SK-N-SH (cell line): ENCODE measurements around the gene FAT2. TPM values are rescaled to one million over a fixed set of nuclear protein-coding genes. Genes with fewer than 3 reads are reported as not detected.

Experiments used
- CTCF ChIA-PET: fragments of 300-600, 350-600 bp; formaldehyde crosslinking; extraction: SDS; loops from one replicate; lab custom pipeline; 2021; lab: Yijun Ruan, JAX
- POLR2A ChIA-PET: fragments of 350-600 bp; sonication (Branson Sonifier 250); formaldehyde crosslinking; extraction: SDS; loops from one replicate; lab custom pipeline; 2020; ENCODE audit warnings: antibody characterized with exemption, inconsistent platforms; lab: Yijun Ruan, JAX
- DNase-seq: peaks from one replicate; pipeline ENCODE4 v3.0.0; 2012
- H2AFZ ChIP-seq: fragments of 200-600 bp; sonication (generic); 2 replicates; pipeline ENCODE4 v1.8.1; 2016; ENCODE audit warnings: antibody characterized with exemption, mild to moderate bottlenecking, low read depth
- H3F3A ChIP-seq: fragments of 200-600 bp; sonication (generic); replicated peaks from 2 replicates; pipeline ENCODE3; 2016; ENCODE audit warnings: antibody characterized with exemption, mild to moderate bottlenecking; ENCODE audit not compliant: insufficient read depth
- H3K27ac ChIP-seq, 2 experiments: fragments of 200-500 bp in 1 of 2; fragments of 200-600 bp in 1 of 2; sonication (Bioruptor generic) in 1 of 2; sonication (generic), shearing (Covaris generic) in 1 of 2; 2 replicates each; pipeline versions ENCODE4 v1.5.1 to v1.6.1; 2014 to 2016; ENCODE audit warnings: low read depth in 2 of 2, inconsistent platforms in 1 of 2, low read length in 1 of 2, mild to moderate bottlenecking in 1 of 2, mixed read lengths in 1 of 2
- H3K27me3 ChIP-seq: fragments of 200-600 bp; sonication (generic), shearing (Covaris generic); 2 replicates; pipeline ENCODE4 v1.6.1; 2016; ENCODE audit warnings: mixed run types; ENCODE audit not compliant: insufficient read depth
- H3K36me3 ChIP-seq, 2 experiments: fragments of 200-500 bp in 1 of 2; fragments of 200-600 bp in 1 of 2; sonication (Bioruptor generic) in 1 of 2; sonication (generic) in 1 of 2; replicated peaks in 1 of 2; 2 replicates each; pipeline versions ENCODE3 to v1.5.1; 2014 to 2016; ENCODE audit warnings: low read length in 1 of 2, mild to moderate bottlenecking in 1 of 2; ENCODE audit not compliant: insufficient read depth in 2 of 2, control insufficient read depth in 1 of 2
- H3K4me1 ChIP-seq, 2 experiments: fragments of 200-500 bp in 1 of 2; fragments of 200-600 bp in 1 of 2; sonication (Bioruptor generic) in 1 of 2; sonication (generic), shearing (Covaris generic) in 1 of 2; 2 replicates each; pipeline versions ENCODE4 v1.5.1 to v1.6.1; 2014 to 2016; ENCODE audit warnings: low read depth in 1 of 2, low read length in 1 of 2, mixed run types in 1 of 2; ENCODE audit not compliant: insufficient read depth in 2 of 2, control insufficient read depth in 1 of 2
- H3K4me2 ChIP-seq: fragments of 200-600 bp; sonication (generic), shearing (Covaris generic); 2 replicates; pipeline ENCODE4 v1.6.1; 2017; ENCODE audit warnings: mixed run types
- H3K4me3 ChIP-seq, 2 experiments: fragments of 200-500 bp in 1 of 2; fragments of 200-600 bp in 1 of 2; sonication (Bioruptor generic) in 1 of 2; sonication (generic), shearing (Covaris generic) in 1 of 2; 2 replicates each; pipeline versions ENCODE4 v1.5.1 to v1.8.1; 2014 to 2016; ENCODE audit warnings: low read depth in 2 of 2, inconsistent platforms in 1 of 2, low read length in 1 of 2, mild to moderate bottlenecking in 1 of 2, mixed read lengths in 1 of 2, moderate library complexity in 1 of 2
- H3K79me2 ChIP-seq: fragments of 200-600 bp; sonication (generic); 2 replicates; pipeline ENCODE4 v1.8.1; 2017; ENCODE audit warnings: mild to moderate bottlenecking; ENCODE audit not compliant: insufficient read depth
- H3K9ac ChIP-seq: fragments of 200-600 bp; sonication (generic); 2 replicates; pipeline ENCODE4 v1.6.1; 2017; ENCODE audit warnings: mixed run types
- H3K9me2 ChIP-seq: fragments of 200-600 bp; sonication (generic); 2 replicates; pipeline ENCODE4 v1.6.1; 2017; ENCODE audit warnings: mixed run types
- H3K9me3 ChIP-seq: fragments of 200-600 bp; sonication (generic); 2 replicates; pipeline ENCODE4 v1.6.1; 2017; ENCODE audit warnings: mixed run types, mild to moderate bottlenecking, moderate library complexity
- H4K20me1 ChIP-seq: fragments of 200-600 bp; sonication (generic); 2 replicates; pipeline ENCODE4 v1.6.1; 2017; ENCODE audit warnings: mild to moderate bottlenecking, mixed run types; ENCODE audit not compliant: insufficient read depth
- CTCF ChIP-seq: fragments of 200-600 bp; sonication (generic); IDR thresholded peaks from 2 replicates; pipeline ENCODE4 v1.6.1; 2017; ENCODE audit warnings: antibody characterized with exemption, mild to moderate bottlenecking, moderate library complexity
- EP300 ChIP-seq, 2 experiments: IDR thresholded peaks; 2 replicates each; pipeline versions ENCODE4 v1.4.0 to v1.6.1; 2012; ENCODE audit warnings: borderline replicate concordance in 1 of 2, low read depth in 1 of 2, low read length in 1 of 2
- GATA2 ChIP-seq: sonication (generic); formaldehyde crosslinking; IDR thresholded peaks from 2 replicates; pipeline ENCODE4 v1.5.0; 2020; ENCODE audit warnings: mild to moderate bottlenecking, missing genetic modification reagents
- MEF2A ChIP-seq: IDR thresholded peaks from 2 replicates; pipeline ENCODE4 v1.4.0; 2012; ENCODE audit warnings: low read depth, borderline replicate concordance
- MXI1 ChIP-seq: IDR thresholded peaks from 2 replicates; pipeline ENCODE4 v1.6.1; 2012; ENCODE audit warnings: mild to moderate bottlenecking, low read depth, low read length, improper control_type of control experiment
- NFIC ChIP-seq: IDR thresholded peaks from 2 replicates; pipeline ENCODE4 v1.4.0; 2012; ENCODE audit warnings: borderline replicate concordance
- NRF1 ChIP-seq: IDR thresholded peaks from 2 replicates; pipeline ENCODE4 v1.6.1; 2012; ENCODE audit warnings: low read depth, mild to moderate bottlenecking, low read length
- POLR2AphosphoS5 ChIP-seq: IDR thresholded peaks from 2 replicates; pipeline ENCODE4 v1.6.1; 2012; ENCODE audit warnings: low read depth, low read length
- RAD21 ChIP-seq: IDR thresholded peaks from 2 replicates; pipeline ENCODE4 v1.6.1; 2012; ENCODE audit warnings: mild to moderate bottlenecking, low read length
- RCOR1 ChIP-seq: fragments of 150-350 bp; IDR thresholded peaks from 2 replicates; pipeline ENCODE4 v1.6.1; 2017; ENCODE audit warnings: antibody characterized with exemption, low read length
- RFX5 ChIP-seq: IDR thresholded peaks from 2 replicates; pipeline ENCODE4 v1.6.1; 2012; ENCODE audit warnings: mild to moderate bottlenecking, improper control_type of control experiment, low read length
- RXRA ChIP-seq: IDR thresholded peaks from 2 replicates; pipeline ENCODE4 v1.4.0; 2012; ENCODE audit warnings: low read depth, mild to moderate bottlenecking, borderline replicate concordance
- SIN3A ChIP-seq: IDR thresholded peaks from 2 replicates; pipeline ENCODE4 v1.6.1; 2012; ENCODE audit warnings: low read depth, mild to moderate bottlenecking, low read length, moderate library complexity, borderline replicate concordance
- TAF1 ChIP-seq: IDR thresholded peaks from 2 replicates; pipeline ENCODE4 v1.6.1; 2012; ENCODE audit warnings: low read depth, mild to moderate bottlenecking, low read length, moderate library complexity, borderline replicate concordance
- USF1 ChIP-seq: IDR thresholded peaks from 2 replicates; pipeline ENCODE4 v1.4.0; 2012; ENCODE audit warnings: low read depth, borderline replicate concordance
- YY1 ChIP-seq: IDR thresholded peaks from 2 replicates; pipeline ENCODE4 v1.4.0; 2012; ENCODE audit warnings: low read depth, mild to moderate bottlenecking
- WGBS: methylation state at CpG from one replicate; pipeline ENCODE4 v1.1.6; 2017; ENCODE audit warnings: low lambda C conversion rate; 5-methylcytosine and 5-hydroxymethylcytosine counted together
- polyA plus RNA-seq, 3 experiments: library from polyadenylated mRNA; depleted of rRNA; stranded (reverse); fragments of >200 nt; gene quantifications; 2 replicates each; pipeline ENCODE4 v1.2.3, GENCODE V29; 2012
- TF ChIP-seq, protein P1 (sequence below): IDR thresholded peaks from 2 replicates; pipeline ENCODE4 v1.4.0; 2012; ENCODE audit warnings: low read depth, borderline replicate concordance
- TF ChIP-seq, protein P2 (sequence below): IDR thresholded peaks from 2 replicates; pipeline ENCODE4; 2012
- TF ChIP-seq, protein P3 (sequence below): fragments of 150-350 bp; IDR thresholded peaks from 2 replicates; pipeline ENCODE4 v1.6.1; 2016; ENCODE audit warnings: mild to moderate bottlenecking, low read depth, low read length
- TF ChIP-seq, protein P4 (sequence below): fragments of 150-350 bp; IDR thresholded peaks from 2 replicates; pipeline ENCODE4 v1.6.1; 2017; ENCODE audit warnings: antibody characterized with exemption, low read length, low read depth, borderline replicate concordance

The FAT2 gene
- polyA plus RNA-seq, 1 of the 3 experiments (the other 2 are of a cell fraction) = not detected

DNA sequence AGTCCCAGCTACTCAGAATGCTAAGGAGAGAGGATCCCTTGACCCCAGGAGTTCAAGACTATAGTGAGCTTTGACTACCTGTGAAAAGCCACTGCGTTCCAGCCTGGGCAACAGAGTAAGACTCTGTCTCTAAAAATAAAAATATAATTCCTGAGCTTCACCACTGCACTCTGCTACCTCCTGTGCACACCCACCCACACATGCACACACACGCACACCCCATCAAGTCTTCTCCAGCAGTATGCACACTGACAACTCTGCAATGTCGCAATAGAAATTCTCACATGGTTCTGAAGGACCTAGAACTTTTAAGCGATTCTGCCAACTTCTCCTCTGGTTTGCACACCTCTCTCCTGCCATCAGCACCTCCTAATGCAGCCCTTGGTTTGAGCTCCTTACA lies 47.5 kb upstream of the FAT2 start (continued):
- TF ChIP-seq, protein P1, sequence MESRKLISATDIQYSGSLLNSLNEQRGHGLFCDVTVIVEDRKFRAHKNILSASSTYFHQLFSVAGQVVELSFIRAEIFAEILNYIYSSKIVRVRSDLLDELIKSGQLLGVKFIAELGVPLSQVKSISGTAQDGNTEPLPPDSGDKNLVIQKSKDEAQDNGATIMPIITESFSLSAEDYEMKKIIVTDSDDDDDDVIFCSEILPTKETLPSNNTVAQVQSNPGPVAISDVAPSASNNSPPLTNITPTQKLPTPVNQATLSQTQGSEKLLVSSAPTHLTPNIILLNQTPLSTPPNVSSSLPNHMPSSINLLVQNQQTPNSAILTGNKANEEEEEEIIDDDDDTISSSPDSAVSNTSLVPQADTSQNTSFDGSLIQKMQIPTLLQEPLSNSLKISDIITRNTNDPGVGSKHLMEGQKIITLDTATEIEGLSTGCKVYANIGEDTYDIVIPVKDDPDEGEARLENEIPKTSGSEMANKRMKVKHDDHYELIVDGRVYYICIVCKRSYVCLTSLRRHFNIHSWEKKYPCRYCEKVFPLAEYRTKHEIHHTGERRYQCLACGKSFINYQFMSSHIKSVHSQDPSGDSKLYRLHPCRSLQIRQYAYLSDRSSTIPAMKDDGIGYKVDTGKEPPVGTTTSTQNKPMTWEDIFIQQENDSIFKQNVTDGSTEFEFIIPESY = no peak
- TF ChIP-seq NFIC (no peak), RFX5 (no peak), NRF1 (no peak), CTCF (no peak), GATA2 (CRISPR knock-in tag) (no peak)
- TF ChIP-seq, protein P2, sequence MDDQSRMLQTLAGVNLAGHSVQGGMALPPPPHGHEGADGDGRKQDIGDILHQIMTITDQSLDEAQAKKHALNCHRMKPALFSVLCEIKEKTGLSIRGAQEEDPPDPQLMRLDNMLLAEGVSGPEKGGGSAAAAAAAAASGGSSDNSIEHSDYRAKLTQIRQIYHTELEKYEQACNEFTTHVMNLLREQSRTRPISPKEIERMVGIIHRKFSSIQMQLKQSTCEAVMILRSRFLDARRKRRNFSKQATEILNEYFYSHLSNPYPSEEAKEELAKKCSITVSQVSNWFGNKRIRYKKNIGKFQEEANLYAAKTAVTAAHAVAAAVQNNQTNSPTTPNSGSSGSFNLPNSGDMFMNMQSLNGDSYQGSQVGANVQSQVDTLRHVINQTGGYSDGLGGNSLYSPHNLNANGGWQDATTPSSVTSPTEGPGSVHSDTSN = no peak

DNA sequence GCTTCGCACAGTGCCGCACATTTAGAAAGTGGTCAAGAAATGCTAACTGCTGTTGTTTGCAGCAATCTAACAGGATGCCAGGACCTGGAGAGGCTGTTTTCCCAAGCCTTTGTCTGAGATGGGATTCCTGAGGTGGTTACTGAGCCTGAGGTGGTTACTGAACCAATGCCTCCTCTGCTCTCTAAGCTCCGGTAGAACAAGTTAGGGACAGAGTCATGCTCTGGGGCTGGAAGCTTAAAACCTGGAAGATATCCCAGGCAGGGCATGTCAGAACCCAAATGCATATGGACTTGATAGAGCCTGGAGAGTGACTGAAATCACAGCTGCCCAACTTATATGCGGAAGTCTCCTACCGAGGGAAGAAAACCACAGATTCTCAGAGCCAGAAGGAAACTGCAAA lies 46.5 kb upstream of the FAT2 start:
- CTCF ChIA-PET = interaction anchor here (1.1 to 2.5 kb wide), 3 partner anchors 14 to 114 kb away, joined by 3 to 12 read pairs (median 8); no protein-coding TSS in a partner anchor

More for the DNA sequence above, 46.5 kb upstream of the FAT2 start:
- no peaks in the 10 kb centered on the region for H3K79me2 ChIP-seq
- no peaks in the 10 kb centered on the region for H4K20me1 ChIP-seq
- H3K4me3 ChIP-seq = no peak overlapping the region
- no peaks in the 10 kb centered on the region for H3F3A ChIP-seq
- no peaks in the 10 kb centered on the region for H3K9me3 ChIP-seq
- POLR2A ChIA-PET = no interaction called here
- no peaks in the 10 kb centered on the region for H3K36me3 ChIP-seq
- TF ChIP-seq RXRA (no peak), RFX5 (no peak), POLR2AphosphoS5 (no peak), USF1 (no peak), YY1 (no peak), EP300 (IDR thresholded peaks at IDR 0.05; ENCODE audit: borderline replicate concordance in 1 of 2, low read depth in 1 of 2, low read length in 1 of 2) (no peak), TAF1 (no peak), NFIC (no peak), RAD21 (no peak), RCOR1 (no peak), SIN3A (no peak), MXI1 (no peak), MEF2A (no peak)
- TF ChIP-seq, protein P3, sequence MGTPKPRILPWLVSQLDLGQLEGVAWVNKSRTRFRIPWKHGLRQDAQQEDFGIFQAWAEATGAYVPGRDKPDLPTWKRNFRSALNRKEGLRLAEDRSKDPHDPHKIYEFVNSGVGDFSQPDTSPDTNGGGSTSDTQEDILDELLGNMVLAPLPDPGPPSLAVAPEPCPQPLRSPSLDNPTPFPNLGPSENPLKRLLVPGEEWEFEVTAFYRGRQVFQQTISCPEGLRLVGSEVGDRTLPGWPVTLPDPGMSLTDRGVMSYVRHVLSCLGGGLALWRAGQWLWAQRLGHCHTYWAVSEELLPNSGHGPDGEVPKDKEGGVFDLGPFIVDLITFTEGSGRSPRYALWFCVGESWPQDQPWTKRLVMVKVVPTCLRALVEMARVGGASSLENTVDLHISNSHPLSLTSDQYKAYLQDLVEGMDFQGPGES = no peak
- TF ChIP-seq, protein P4, sequence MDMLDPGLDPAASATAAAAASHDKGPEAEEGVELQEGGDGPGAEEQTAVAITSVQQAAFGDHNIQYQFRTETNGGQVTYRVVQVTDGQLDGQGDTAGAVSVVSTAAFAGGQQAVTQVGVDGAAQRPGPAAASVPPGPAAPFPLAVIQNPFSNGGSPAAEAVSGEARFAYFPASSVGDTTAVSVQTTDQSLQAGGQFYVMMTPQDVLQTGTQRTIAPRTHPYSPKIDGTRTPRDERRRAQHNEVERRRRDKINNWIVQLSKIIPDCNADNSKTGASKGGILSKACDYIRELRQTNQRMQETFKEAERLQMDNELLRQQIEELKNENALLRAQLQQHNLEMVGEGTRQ = no peak
- H3K27ac ChIP-seq = no peak overlapping the region
- no peak overlapping the region for H3K9ac ChIP-seq
- H3K9me2 ChIP-seq = no peaks in the 10 kb centered on the region
- WGBS = 57% methylated on average over 3 of the region's 5 CpGs
- peaks cover 29% of the 10 kb centered on the region; the same call in 1 of the 2 replicates for H3K27me3 ChIP-seq
- H3K4me2 ChIP-seq = no peak overlapping the region
- no peak overlapping the region for H2AFZ ChIP-seq
- H3K4me1 ChIP-seq = no peaks in the 10 kb centered on the region
- no peak for DNase-seq
